IMR-90 (cell line): ENCODE measurements around the gene PMPCA. TPM values are rescaled to one million over a fixed set of nuclear protein-coding genes. Genes with fewer than 3 reads are reported as not detected.

Experiments
- ATAC-seq: fragments of 200-7000 bp; cut with Tn5 transposase; 2 replicates; pipeline ENCODE4 v1.9.1; 2020; ENCODE audit warnings: low read depth, mild to moderate bottlenecking, moderate library complexity
- BruUV-seq: library from RNA; stranded (reverse); fragments of 400-500 nt; replicated peaks from 2 replicates; lab custom pipeline; 2021; lab: Mats Ljungman, UMichigan
- CTCF ChIA-PET: fragments of 300-600 bp; formaldehyde crosslinking; extraction: SDS; loops from one replicate; lab custom pipeline; 2021; ENCODE audit warnings: antibody characterized with exemption; lab: Yijun Ruan, JAX
- POLR2A ChIA-PET: fragments of 300-600 bp; sonication (Branson Sonifier 250); formaldehyde crosslinking; loops from one replicate; lab custom pipeline; 2022; ENCODE audit warnings: antibody characterized with exemption; ENCODE audit not compliant: unreplicated experiment; lab: Charles Lee
- DNase-seq: peaks from one replicate; pipeline ENCODE4 v3.0.0; 2013
- H2AFZ ChIP-seq: replicated peaks from 2 replicates; pipeline ENCODE3; 2013; ENCODE audit warnings: low read length, mild to moderate bottlenecking; ENCODE audit not compliant: poor library complexity
- H2AK5ac ChIP-seq: 2 replicates; pipeline ENCODE4 v1.6.1; 2013; ENCODE audit warnings: low read depth, low read length, inconsistent platforms
- H2AK9ac ChIP-seq: replicated peaks from 2 replicates; pipeline ENCODE3; 2013; ENCODE audit warnings: mild to moderate bottlenecking, low read depth, low read length, moderate library complexity; ENCODE audit not compliant: poor library complexity
- H2BK120ac ChIP-seq: 2 replicates; pipeline ENCODE4 v1.6.1; 2013; ENCODE audit warnings: low read depth, low read length, inconsistent platforms
- H2BK15ac ChIP-seq: 3 replicates; pipeline ENCODE4 v1.6.1; 2013; ENCODE audit warnings: low read depth, low read length, inconsistent platforms
- H2BK20ac ChIP-seq: 2 replicates; pipeline ENCODE4 v1.6.1; 2013; ENCODE audit warnings: low read depth, mild to moderate bottlenecking, inconsistent platforms, low read length, moderate library complexity
- H2BK5ac ChIP-seq: 2 replicates; pipeline ENCODE4 v1.6.1; 2013; ENCODE audit warnings: mild to moderate bottlenecking, low read depth, low read length, inconsistent platforms; ENCODE audit not compliant: poor library complexity, severe bottlenecking
- H3K14ac ChIP-seq: replicated peaks from 2 replicates; pipeline ENCODE4 v1.6.1; 2013; ENCODE audit warnings: low read depth, low read length, inconsistent platforms
- H3K18ac ChIP-seq: 2 replicates; pipeline ENCODE4 v1.6.1; 2013; ENCODE audit warnings: low read depth, low read length, control low read depth
- H3K23ac ChIP-seq: 2 replicates; pipeline ENCODE4 v1.6.1; 2013; ENCODE audit warnings: low read depth, low read length, inconsistent platforms
- H3K27ac ChIP-seq: 2 replicates; pipeline ENCODE4 v1.5.1; 2013; ENCODE audit warnings: mild to moderate bottlenecking, control low read depth, low read length; ENCODE audit not compliant: insufficient read depth
- H3K27me3 ChIP-seq: 2 replicates; pipeline ENCODE4 v1.6.1; 2013; ENCODE audit warnings: low read length; ENCODE audit not compliant: control insufficient read depth, insufficient read depth
- H3K36me3 ChIP-seq: 2 replicates; pipeline ENCODE4 v1.6.1; 2013; ENCODE audit warnings: low read length, mixed read lengths; ENCODE audit not compliant: control insufficient read depth, insufficient read depth
- H3K4ac ChIP-seq: 2 replicates; pipeline ENCODE4 v1.6.1; 2013; ENCODE audit warnings: low read depth, low read length, inconsistent platforms
- H3K4me1 ChIP-seq: 2 replicates; pipeline ENCODE4 v1.6.1; 2013; ENCODE audit warnings: low read length, mixed read lengths; ENCODE audit not compliant: control insufficient read depth, insufficient read depth
- H3K4me2 ChIP-seq: 2 replicates; pipeline ENCODE4 v1.6.1; 2013; ENCODE audit warnings: low read depth, mild to moderate bottlenecking, control low read depth, low read length, moderate library complexity
- H3K4me3 ChIP-seq: 2 replicates; pipeline ENCODE4 v1.5.1; 2013; ENCODE audit warnings: low read depth, mild to moderate bottlenecking, control low read depth, low read length, moderate library complexity; ENCODE audit not compliant: insufficient read depth
- H3K56ac ChIP-seq: 2 replicates; pipeline ENCODE4 v1.6.1; 2013; ENCODE audit warnings: low read length, inconsistent platforms; ENCODE audit not compliant: insufficient read depth; ENCODE audit errors: extremely low read depth
- H3K79me1 ChIP-seq, 2 experiments: 2 replicates each; pipeline ENCODE4 v1.6.1; 2013; ENCODE audit warnings: low read length in 2 of 2, inconsistent platforms in 1 of 2, low read depth in 1 of 2
- H3K9ac ChIP-seq: 2 replicates; pipeline ENCODE4 v1.6.1; 2013; ENCODE audit warnings: low read depth, low read length, control low read depth
- H3K9me1 ChIP-seq: 2 replicates; pipeline ENCODE4 v1.6.1; 2013; ENCODE audit warnings: low read length, inconsistent platforms; ENCODE audit not compliant: insufficient read depth
- H3K9me3 ChIP-seq: 2 replicates; pipeline ENCODE4 v1.6.1; 2013; ENCODE audit warnings: low read length; ENCODE audit not compliant: control insufficient read depth, insufficient read depth
- H4K20me1 ChIP-seq: 2 replicates; pipeline ENCODE4 v1.6.1; 2013; ENCODE audit warnings: low read length, inconsistent platforms; ENCODE audit not compliant: insufficient read depth
- H4K5ac ChIP-seq: 2 replicates; pipeline ENCODE4 v1.6.1; 2013; ENCODE audit warnings: mild to moderate bottlenecking, low read depth, low read length, control low read depth
- H4K8ac ChIP-seq, 2 experiments: 2 replicates each; pipeline ENCODE4 v1.6.1; 2013; ENCODE audit warnings: low read depth in 2 of 2, low read length in 2 of 2, control low read depth in 1 of 2, inconsistent platforms in 1 of 2
- H4K91ac ChIP-seq: 2 replicates; pipeline ENCODE4 v1.6.1; 2013; ENCODE audit warnings: low read depth, low read length, inconsistent platforms; ENCODE audit not compliant: insufficient read depth
- CEBPB ChIP-seq: IDR thresholded peaks from 2 replicates; pipeline ENCODE4 v1.6.1; 2012; ENCODE audit warnings: low read depth, low read length, improper control_type of control experiment
- MAZ ChIP-seq: IDR thresholded peaks from 2 replicates; pipeline ENCODE4 v1.6.1; 2012; ENCODE audit warnings: low read depth, mild to moderate bottlenecking, low read length, improper control_type of control experiment, moderate library complexity, borderline replicate concordance
- RFX5 ChIP-seq: IDR thresholded peaks from 2 replicates; pipeline ENCODE4 v1.8.0; 2012; ENCODE audit warnings: low read depth, mild to moderate bottlenecking, low read length, moderate library complexity
- WGBS, 2 experiments: methylation state at CpG; one replicate each; pipeline versions ENCODE4 v1.1.5 to v1.1.7; 2013; ENCODE audit warnings: missing lambda C conversion rate in 2 of 2; ENCODE audit not compliant: insufficient read length in 1 of 2; ENCODE audit errors: extremely low coverage in 2 of 2; 5-methylcytosine and 5-hydroxymethylcytosine counted together
- dilution Hi-C: fragments of 300-500 bp; cut with HindIII; formaldehyde crosslinking; loops from one replicate; pipeline ENCODE4 v1.14.3; 2018; ENCODE audit warnings: low sequenced_read_pairs; ENCODE audit not compliant: unreplicated experiment
- in situ Hi-C: fragments of 300-500 bp; cut with MboI; formaldehyde crosslinking; loops from 3 replicates; pipeline ENCODE4 v1.14.3; 2019; ENCODE audit warnings: low sequenced_read_pairs, inconsistent platforms, mixed read lengths
- intact Hi-C: fragments of 100-400 bp; cut with micrococcal nuclease; formaldehyde crosslinking; loops from 2 replicates; pipeline ENCODE4 v1.10.0; 2022
- polyA plus RNA-seq, 3 experiments: library from polyadenylated mRNA; depleted of rRNA; stranded (reverse); fragments of >200 nt; gene quantifications; 2 replicates each; pipeline ENCODE4 v1.2.3, GENCODE V29; 2012; ENCODE audit warnings: low replicate concordance in 1 of 3
- total RNA-seq: library from RNA; depleted of rRNA; stranded (reverse); fragments of >200 nt; gene quantifications from 2 replicates; pipeline ENCODE4 v1.2.3, GENCODE V29; 2012

Gene PMPCA
- total and polyA plus RNA-seq, 2 of the 4 experiments (the other 2 are of a cell fraction): 62.6 to 95.8 TPM

DNA sequence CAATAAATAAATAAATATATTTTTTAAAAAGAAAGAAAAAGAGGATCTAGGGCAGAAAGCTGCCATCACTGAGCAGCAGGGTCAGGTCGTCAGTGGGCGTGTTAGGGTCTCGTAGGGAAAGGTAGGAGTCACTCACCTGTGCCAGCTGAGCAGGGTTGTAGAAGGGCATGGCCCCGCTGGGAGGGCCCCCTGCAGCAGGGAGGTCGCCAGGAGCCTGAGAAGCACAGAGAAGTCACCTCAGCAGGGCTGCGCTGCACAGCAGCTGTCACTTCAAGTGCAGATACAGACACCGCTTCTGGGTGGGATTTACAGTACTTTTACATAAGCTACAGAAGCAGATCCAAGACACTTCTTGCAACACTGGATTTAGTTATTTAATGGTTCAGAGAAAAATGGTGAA lies 33.2 kb downstream of the PMPCA start:
- CTCF ChIA-PET: interaction anchor here (0.6 kb wide), 1 partner anchor 267 kb away, joined by 8 read pairs; no protein-coding TSS in a partner anchor
- Histone ChIP-seq H2BK5ac (no peak overlapping the region), H3K27ac (no peak overlapping the region), H2AK5ac (no peak overlapping the region), H3K56ac (no peak overlapping the region), H3K4me1 (peaks cover 3% of the 10 kb centered on the region), H4K5ac (no peak overlapping the region), H4K91ac (no peak overlapping the region), H4K8ac (no peak overlapping the region), H3K9ac (no peak overlapping the region), H4K20me1 (peaks cover 35% of the 10 kb centered on the region), H3K9me3 (no peaks in the 10 kb centered on the region), H3K4ac (no peak overlapping the region), H2AK9ac (no peak overlapping the region), H3K79me1 (peaks cover 4 to 47% of the 10 kb centered on the region in 2 experiments; a peak in 3 of 4 replicates), H3K14ac (no peak overlapping the region), H2AFZ (no peak overlapping the region), H2BK20ac (no peak overlapping the region), H3K27me3 (no peaks in the 10 kb centered on the region), H3K4me2 (no peak overlapping the region), H3K18ac (no peak overlapping the region), H2BK120ac (no peak overlapping the region), H2BK15ac (no peak overlapping the region), H3K36me3 (peaks cover 79% of the 10 kb centered on the region), H3K4me3 (no peak overlapping the region), H3K23ac (no peak overlapping the region), H3K9me1 (no peaks in the 10 kb centered on the region)
- in situ Hi-C loops (no loop called here), dilution Hi-C loops (no loop called here), intact Hi-C loops (no loop called here)
- POLR2A ChIA-PET: no interaction called here
- DNase-seq: no peak
- no TSS peak for BruUV-seq
- WGBS, 2 experiments: no CpG with 5 or more reads among the region's 7 CpGs
- no peak for TF ChIP-seq RFX5
- TF ChIP-seq CEBPB: no peak
- no peak for TF ChIP-seq MAZ
- ATAC-seq: no peak
